Osteocyte (in vitro differentiated cells): Measurements from ENCODE around the gene XIRP1. TPM values are rescaled to one million over a fixed set of nuclear protein-coding genes. Genes with fewer than 3 reads are reported as not detected.

Source experiments
- DNase-seq: peaks from one replicate; pipeline ENCODE4 v3.0.0; 2021; ENCODE audit warnings: mixed read lengths; ENCODE audit not compliant: unreplicated experiment; ENCODE audit errors: extremely low spot score
- H3K27ac Mint-ChIP-seq: one replicate; pipeline ENCODE4 v1.8.0; 2021; ENCODE audit warnings: mild to moderate bottlenecking, mixed read lengths; ENCODE audit not compliant: unreplicated experiment
- H3K27me3 Mint-ChIP-seq: one replicate; pipeline ENCODE4 v1.8.0; 2021; ENCODE audit warnings: mixed read lengths; ENCODE audit not compliant: unreplicated experiment
- H3K36me3 Mint-ChIP-seq: one replicate; pipeline ENCODE4 v1.8.0; 2021; ENCODE audit warnings: mixed read lengths; ENCODE audit not compliant: unreplicated experiment
- H3K4me1 Mint-ChIP-seq: one replicate; pipeline ENCODE4 v1.8.0; 2021; ENCODE audit warnings: mixed read lengths; ENCODE audit not compliant: unreplicated experiment
- H3K4me3 Mint-ChIP-seq: one replicate; pipeline ENCODE4 v1.8.0; 2021; ENCODE audit warnings: mild to moderate bottlenecking, moderate library complexity, mixed read lengths; ENCODE audit not compliant: unreplicated experiment
- H3K9me3 Mint-ChIP-seq: one replicate; pipeline ENCODE4 v1.8.0; 2021; ENCODE audit warnings: mixed read lengths; ENCODE audit not compliant: unreplicated experiment
- total RNA-seq: library from RNA; stranded (reverse); gene quantifications from 2 replicates; pipeline ENCODE4 v1.2.1, GENCODE V29; 2021
- TF ChIP-seq, protein P1 (sequence below): fragments of 200-600 bp; sonication (generic); IDR thresholded peaks from 2 replicates; pipeline ENCODE4 v1.5.0; 2021; ENCODE audit warnings: antibody characterized with exemption, mild to moderate bottlenecking, moderate library complexity

XIRP1 gene
- total RNA-seq, 1 donor from 2014 or later = not detected

DNA sequence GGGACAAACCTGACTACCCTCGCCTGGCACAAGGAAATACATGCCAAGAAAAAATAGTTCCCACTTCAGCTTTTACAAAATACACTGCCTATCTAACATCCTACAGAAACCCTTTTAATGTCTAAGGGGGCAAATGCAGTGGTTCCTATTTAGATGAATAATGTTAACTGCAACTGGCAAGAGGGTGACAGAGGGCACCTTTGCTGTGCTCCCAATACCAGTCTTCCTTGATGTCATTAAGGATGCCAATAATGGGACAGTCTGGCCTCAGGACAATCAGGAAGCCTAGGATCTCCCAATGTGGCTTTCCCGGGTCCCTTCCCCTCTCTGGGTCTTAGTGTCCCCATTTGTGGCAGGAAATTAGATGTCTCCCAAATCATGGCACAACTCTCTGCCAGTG lies 53.0 kb downstream of the XIRP1 start:
- DNase-seq = no peak
- Mint-ChIP-seq H3K4me3 (no peak overlapping the region), H3K4me1 (peaks cover 23% of the 10 kb centered on the region), H3K27ac (no peak overlapping the region), H3K36me3 (peaks cover 16% of the 10 kb centered on the region), H3K27me3 (no peaks in the 10 kb centered on the region), H3K9me3 (no peaks in the 10 kb centered on the region)
- TF ChIP-seq, protein P1, sequence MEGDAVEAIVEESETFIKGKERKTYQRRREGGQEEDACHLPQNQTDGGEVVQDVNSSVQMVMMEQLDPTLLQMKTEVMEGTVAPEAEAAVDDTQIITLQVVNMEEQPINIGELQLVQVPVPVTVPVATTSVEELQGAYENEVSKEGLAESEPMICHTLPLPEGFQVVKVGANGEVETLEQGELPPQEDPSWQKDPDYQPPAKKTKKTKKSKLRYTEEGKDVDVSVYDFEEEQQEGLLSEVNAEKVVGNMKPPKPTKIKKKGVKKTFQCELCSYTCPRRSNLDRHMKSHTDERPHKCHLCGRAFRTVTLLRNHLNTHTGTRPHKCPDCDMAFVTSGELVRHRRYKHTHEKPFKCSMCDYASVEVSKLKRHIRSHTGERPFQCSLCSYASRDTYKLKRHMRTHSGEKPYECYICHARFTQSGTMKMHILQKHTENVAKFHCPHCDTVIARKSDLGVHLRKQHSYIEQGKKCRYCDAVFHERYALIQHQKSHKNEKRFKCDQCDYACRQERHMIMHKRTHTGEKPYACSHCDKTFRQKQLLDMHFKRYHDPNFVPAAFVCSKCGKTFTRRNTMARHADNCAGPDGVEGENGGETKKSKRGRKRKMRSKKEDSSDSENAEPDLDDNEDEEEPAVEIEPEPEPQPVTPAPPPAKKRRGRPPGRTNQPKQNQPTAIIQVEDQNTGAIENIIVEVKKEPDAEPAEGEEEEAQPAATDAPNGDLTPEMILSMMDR = no peak

DNA sequence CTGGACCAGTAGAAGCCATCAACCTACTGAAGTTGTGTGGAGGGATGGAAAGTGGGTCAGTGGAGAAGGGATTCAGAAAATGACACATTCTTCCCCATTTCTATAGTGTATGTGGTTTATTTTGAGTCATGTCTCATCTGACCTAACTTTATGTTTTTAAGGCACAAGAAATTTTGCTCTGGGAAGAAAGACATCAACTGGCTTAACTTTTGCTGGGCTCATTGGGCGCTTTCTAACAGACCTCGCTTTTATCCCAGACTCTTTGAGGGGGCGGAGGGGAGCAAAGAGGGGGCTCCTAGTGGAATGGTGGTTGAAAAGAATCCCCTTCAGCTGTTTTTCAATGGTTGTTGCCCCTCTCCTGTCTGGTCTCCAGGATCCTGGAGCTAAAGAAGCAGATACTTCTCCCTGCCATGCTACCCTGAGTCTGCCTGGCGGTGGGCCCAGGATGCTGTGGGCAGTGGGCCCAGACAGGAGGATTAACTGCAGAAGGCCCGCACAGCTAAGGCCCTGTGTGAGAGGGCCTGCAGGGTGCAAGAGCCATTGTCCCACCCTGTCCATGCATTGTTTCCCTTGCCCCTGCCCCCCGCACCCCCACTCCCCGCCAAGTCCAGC lies 53.5 kb downstream of the XIRP1 start:
- Mint-ChIP-seq H3K4me1 (peaks cover 20% of the 10 kb centered on the region), H3K4me3 (no peak overlapping the region), H3K27me3 (no peaks in the 10 kb centered on the region), H3K36me3 (peaks cover 11% of the 10 kb centered on the region), H3K27ac (no peak overlapping the region), H3K9me3 (no peaks in the 10 kb centered on the region)
- TF ChIP-seq, protein P1 = no peak
- DNase-seq = no peak

GRCh38 chr3:39137991-39138803 lies 54.2 kb downstream of the XIRP1 start:
- TF ChIP-seq, protein P1 = no peak
- Mint-ChIP-seq H3K27me3 (no peaks in the 10 kb centered on the region), H3K36me3 (peaks cover 10% of the 10 kb centered on the region), H3K27ac (no peak overlapping the region), H3K4me3 (no peak overlapping the region), H3K9me3 (no peaks in the 10 kb centered on the region), H3K4me1 (peaks cover 20% of the 10 kb centered on the region)
- DNase-seq = no peak

- Mint-ChIP-seq H3K27me3 (no peaks in the 10 kb centered on the region), H3K4me3 (no peak overlapping the region), H3K4me1 (peaks cover 17% of the 10 kb centered on the region), H3K27ac (no peak overlapping the region), H3K36me3 (peaks cover 4% of the 10 kb centered on the region), H3K9me3 (no peaks in the 10 kb centered on the region)
- no peak for DNase-seq
- TF ChIP-seq, protein P1 = no peak
Measured at GRCh38 chr3:39137435-39137936, 54.9 kb downstream of the XIRP1 start.
